Measurements from ENCODE around the gene COG5.
"Not testable (repeated sequence)": the region's sequence is repeated elsewhere in the genome, so short reads cannot be mapped to it uniquely, and the experiment has no call there.

COG5 gene

DNA sequence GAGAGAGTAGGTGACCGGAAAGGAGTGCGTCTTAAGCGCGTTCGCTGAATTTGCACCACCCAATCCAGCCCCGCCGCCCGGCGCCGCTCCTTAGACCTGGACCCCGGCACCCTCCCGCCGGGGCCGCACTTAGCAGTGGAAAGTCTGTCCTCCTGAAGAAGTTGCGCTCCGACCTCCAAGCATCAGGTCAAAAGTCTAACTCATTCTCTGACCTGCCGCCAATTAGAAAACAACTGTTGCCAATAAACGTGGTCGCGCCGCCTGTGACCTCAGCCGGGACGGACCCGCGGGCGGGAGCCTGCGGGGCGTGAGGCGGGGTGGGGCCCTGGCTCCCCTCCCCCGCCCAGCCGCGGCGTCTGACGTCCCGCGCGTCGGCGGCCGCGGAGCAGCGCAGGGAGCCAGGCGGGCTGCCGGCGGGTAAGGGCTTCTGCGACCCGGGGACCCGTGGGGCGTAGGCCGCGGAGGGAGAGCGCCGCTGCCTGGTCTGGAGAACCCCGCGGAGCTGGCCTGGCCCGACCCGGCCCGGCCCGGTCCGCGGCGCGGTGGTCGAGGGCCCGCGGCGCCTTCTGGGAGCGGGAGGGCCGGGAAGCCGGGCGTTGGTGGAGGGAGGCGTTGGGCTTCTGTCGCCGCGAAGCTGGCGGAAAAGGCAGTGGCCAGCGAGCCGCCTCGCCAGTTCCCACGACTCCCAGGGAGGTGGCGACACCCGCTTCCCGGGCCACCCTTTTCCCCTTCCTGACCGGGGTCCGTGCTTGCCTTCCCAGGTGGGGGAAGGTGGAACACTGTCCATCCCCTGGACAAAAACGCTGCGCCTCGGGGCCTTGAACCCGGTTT, 16.4 kb upstream of the COG5 start, which contains the start of gene BCAP29:
Gene BCAP29, plus strand, starts transcription at position 362 of the 831 bp plus-strand sequence. CDS start 527 bp downstream, outside the sequence.
- peak; percentile 66 for DNase-seq

DNA sequence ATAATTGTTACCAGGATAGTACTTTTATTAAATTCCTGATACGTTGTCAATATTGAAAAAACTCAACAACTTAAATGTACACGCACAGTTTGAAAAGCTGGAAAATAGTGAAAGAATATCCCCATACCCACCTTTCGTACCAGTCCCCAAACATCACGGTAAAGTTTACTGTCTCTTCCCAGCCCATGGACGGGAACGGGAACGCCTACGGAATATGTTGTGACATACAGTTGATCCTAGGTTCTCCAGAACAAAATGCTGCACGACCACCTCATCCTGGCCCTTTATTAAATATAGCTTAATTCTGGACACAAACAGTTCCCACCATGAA, 15.8 kb upstream of the COG5 start:
- DNase-seq, result no peak

DNA sequence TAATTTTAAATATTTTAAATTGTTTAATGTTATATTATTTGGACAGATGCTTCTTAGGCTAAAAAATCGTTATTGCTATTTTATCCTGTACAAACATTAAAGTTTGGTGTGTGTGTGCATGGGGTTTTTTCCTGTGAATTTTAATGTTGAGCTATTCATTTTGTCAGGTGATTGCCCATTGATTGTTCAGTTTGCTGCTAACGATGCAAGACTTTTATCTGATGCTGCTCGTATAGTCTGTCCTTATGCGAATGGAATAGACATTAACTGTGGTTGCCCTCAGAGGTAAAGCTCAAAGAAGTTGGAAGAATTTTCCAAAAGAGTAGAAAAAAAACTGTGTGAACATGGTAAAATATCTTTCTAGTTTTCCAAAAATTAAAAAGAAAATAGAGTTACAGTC, 9.8 kb upstream of the COG5 start:
- no peak for DNase-seq

DNA sequence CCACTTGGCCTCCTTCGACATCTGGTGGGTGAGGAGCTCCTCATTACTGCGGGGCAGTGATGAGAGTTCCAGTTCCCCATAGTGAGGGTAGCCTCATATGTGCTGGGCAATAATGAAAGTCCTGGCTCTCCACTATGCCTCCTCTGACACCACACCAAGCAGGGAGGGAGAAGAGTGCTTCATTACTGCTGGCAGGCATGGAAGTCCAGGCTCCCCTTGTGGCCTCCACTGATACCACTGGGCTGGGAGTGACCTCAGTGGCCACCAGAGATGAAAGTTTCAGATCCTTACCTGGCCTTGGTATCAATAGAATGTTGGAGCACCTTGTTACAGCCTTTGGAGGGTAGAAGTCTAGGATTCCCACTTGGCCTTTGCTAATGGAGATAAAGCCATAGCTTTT, 6.6 kb upstream of the COG5 start:
- DNase-seq, result no peak

DNA sequence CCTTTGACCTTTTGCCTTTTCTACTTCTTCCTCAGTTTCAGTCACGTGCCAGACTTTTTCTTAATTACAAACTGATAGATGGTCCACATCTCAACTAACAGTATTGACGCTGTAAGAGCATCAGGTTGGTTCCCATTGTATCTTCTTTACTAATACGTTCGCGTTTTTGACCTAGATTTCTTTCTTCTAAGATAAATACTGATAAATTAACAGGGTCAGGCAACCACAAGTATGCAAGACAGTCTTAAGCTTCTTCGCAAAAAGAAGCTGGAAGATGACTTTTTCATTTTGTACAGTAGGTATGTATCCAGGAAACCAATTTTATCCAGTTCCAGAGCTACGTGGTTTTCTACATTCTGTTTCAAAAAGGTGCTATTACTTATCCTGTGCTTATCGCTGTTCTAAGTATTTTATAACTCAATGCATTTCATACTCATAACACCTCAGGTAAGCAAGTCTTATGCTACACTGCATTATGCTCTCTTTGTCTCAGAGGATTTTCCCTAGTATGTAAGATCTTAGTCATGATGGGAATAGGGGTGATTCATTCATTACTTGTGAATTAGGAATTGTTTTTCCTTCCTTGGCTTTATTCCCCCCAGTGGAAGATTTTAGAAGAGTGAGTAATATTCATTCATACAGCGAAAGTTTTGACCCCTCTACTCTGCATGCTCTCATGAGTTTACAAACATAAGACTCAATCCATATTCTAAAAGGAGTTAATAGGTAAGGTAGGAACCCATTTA, 1.0 kb upstream of the COG5 start:
- no peak for DNase-seq

DNA sequence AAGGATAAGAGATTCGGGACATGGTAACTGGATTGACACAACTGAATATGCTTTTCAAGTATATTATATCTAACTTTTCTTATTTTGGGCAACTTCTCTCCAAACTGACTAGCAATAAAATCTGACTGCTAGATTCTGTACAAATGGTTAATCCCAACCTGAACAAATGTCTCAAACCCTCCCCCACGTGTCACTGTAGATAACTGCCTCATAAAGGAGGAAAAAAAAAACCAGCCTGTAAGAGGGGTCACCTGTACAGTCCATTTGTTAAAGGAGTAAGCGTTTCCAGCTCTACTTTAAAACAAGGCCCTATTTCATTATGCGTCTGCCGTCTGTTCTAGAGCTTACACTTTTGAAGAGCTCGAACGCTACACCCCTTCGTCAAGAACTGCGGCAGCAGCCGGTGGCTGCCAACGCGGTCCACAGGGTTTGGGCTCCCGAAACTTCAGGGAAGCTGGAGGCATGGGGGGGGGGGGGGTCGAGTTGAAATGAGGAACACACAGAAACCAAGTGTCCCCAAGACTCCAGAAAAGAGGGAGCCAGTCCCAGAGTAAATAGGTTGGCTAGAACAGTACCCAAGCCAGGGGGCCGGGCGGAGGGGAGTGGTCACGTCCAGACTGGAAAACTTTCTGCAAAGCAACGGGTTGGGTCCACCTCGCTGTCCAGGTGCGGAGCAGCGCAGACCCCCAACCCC, 492 bp downstream of the COG5 start:
- DNase-seq, result no peak

DNA sequence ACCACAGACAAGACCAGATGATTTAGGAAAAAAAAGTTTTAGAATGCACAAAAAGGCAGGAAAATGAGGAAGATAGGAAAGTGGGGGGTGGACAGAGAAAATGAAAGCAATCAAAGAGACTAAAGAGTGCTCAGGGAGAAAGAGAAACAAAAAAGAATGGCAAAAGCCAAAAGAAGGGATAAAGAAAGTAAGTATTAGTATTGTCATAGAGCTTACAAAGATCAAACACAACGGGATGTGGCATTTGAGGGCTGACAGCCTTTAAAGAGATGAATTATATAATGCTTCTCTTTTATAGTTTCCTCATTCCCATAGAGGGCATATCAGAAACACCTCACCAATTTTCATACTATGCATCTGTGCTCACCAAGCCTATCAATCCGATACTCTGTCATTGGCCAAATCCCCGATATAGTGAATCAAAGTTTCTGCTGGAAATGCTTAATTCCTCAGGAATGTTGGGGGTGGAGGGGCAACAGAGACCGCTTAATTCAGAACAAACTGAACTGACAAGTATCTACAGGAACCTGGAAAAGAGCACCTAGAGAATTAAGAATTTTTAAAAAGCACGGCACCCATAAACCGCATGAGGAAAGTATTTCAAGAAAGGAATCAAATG, 2.7 kb downstream of the COG5 start:
- DNase-seq, result peak; percentile 43

DNA sequence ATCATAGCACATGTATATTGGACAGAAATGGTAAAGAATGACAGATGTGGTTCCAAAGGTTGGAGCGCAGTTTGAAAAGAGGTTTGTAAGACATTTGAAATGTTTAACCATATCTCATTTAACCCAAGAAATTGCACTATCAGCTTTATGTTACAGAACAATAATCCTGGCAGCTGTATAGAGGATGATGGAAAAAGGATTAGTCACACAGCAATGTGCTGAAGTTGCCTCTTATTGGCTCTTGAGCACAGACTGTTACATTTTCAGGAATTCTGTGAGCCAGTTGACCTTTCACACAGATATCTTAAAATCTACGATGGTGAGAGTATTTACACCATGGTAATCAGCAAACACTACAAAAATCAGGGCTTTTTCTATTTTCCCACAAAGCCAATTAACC, 3.9 kb downstream of the COG5 start:
- DNase-seq, result no peak

DNA sequence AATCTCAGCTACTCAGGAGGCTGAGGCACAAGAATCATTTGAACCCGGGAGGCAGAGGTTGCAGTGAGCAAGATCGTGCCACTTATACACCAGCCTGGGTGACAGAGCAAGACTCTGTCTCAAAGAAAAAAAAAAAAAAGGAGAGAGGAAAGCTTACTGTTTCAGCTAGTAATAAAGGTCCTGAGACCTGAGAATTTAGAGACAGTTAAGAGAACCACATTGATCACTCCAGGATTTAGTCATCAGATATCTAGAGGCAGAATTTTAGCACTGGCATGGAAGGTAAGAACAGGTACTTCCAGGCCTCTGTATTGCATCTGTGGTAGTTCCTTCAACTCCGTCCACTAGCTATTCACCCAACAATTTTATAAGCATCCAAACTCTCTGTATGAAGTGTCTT, 7.8 kb downstream of the COG5 start:
- no peak for DNase-seq

DNA sequence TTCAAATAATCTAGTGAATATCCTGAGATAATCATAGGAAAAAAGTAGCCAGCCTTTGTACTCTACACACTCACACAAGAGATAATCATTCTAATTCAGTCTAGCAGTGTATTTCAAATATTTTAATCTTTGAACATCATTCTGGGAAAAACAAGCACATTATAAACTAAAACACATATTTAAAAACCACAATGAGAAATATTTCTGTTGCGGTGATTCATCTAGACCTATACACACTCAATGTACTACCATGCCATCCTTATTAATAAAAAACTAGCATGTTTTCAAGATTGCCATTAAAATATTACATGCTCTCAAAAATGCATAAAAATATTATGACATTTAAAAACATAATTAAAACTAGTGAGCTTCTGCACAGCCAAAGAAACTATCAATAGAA, 11.8 kb downstream of the COG5 start:
- DNase-seq, result no peak

DNA sequence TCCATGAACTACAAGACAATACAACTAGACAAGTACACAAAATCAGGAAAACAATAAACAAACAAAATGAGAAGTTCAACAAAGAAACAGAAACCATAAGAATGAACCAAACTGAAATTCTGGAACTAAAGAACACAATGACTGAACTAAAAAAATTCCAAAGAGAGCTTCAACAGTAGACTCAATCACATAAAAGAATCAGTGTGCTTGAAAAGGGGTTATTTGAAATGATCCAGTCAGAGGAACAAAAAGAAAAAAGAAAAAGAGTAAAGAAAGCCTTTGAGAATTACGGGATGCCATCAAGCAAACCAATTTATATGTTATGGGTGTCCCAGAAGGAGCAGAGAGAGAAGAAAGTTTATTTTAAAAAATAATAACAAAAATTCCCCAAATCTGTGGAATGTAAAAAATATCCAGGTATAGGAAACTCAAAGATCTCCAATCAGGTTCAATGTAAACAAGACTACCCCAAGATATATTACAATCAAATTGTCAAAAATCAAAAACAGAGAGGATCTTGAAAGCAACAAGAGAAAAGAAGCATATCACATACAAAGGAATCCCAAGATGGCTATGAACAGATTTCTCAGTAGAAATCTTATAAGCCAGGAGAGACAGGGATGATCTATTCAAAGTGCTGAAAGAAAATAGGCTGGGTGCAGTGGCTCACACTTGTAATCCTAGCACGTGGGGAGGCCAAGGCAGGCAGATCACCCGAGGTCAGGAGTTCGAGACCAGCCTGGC, 18.7 kb downstream of the COG5 start:
- no peak for DNase-seq

DNA sequence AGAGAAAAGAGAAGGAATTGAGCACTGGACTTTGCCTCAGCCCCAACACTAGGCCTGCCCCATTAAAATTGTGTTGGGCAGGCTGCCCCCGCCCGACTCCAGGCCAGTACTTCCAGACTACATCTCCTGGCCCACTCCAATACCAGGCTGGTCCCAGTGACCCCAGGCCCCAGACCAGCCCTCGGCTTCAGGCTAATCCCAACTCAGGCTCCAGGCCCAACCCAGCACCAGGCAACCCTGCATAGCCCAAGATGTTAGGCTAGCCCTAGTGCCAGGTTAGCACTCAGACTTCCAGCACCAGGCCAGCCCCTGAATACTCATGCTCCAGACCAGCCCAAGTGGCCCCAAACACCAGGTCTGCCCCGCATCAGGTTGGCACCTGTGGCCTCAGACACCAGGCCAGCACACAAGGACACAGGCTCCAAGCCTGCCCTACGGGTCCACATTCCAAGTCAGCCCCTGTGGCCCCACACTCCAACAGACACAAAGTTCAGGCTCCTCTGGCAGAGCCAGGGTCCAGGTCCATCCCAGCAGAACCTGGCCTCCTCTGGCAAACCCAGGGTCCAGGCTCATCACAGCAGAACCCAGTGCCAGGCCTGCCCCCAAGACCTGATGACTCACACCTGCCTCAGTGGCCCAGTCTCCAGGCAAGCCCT, 20.3 kb downstream of the COG5 start:
- DNase-seq, result no peak

DNA sequence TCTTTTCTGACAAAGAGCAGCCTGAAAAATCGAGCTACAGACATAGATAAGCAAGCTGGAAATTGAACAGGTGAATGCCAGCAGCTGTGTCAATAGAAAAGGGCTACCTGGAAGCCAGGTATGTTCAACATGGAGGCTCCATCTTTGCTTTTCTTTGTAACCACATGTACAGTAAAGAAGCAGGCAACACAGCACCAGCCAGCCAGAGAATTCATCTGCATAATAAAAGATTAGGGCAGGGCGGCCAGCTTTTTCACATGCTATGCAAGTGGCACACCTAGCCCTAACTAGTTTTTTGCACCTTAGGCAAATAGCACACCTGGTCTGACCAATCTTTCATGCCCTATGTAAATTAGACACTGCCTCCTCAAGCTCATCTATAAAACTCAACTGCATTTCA, 25.7 kb downstream of the COG5 start:
- no peak for DNase-seq

DNA sequence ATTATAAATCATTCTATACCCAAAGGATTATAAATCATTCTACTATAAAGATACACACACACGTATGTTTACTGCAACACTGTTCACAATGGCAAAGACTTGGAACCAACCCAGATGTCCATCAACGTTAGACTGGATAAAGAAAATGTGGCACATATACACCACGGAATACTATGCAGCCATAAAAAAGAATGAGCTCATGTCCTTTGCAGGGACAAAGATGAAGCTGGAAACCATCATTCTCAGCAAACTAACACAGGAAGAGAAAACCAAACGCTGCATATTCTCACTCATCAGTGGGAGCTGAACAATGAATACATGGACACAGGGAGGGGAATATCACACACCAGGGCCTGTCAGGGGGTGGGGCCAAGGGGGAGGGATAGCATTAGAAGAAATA, 26.5 kb downstream of the COG5 start:
- not testable (repeated sequence) for DNase-seq

DNA sequence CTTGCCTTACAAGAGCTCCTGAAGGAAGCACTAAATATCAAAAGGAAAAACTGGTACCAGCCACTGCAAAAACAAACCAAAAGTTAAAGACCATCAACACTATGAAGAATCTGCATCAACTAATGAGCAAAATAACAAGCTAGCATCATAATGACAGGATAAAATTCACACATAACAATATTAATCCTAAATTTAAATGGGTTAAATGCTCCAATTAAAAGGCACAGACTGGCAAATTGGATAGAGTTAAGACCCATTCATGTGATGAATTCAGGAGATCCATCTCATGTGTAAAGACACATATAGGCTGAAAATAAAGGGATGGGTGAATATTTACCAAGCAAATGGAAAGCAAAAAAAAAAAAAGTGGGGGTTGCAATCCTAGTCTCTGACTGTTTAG, 29.6 kb downstream of the COG5 start:
- DNase-seq, result no peak

DNA sequence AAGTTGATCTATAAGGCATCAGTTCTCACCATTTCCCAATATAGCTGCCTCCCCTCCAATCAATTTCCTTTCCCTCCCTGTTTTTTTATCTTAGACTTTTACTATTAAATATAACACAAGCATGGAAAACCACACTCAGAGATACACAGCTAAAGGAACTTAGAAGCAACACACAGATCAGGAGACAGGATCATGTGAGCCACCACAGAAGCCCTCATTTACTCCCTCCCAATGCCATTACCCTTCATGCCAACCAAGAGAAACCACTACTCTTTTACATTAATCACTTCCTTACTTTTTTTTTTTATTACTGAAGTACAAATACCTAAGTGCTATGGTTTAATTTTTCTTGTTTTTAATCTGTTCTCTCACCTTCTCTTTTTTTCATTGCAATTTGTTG, 33.0 kb downstream of the COG5 start:
- DNase-seq, result no peak

DNA sequence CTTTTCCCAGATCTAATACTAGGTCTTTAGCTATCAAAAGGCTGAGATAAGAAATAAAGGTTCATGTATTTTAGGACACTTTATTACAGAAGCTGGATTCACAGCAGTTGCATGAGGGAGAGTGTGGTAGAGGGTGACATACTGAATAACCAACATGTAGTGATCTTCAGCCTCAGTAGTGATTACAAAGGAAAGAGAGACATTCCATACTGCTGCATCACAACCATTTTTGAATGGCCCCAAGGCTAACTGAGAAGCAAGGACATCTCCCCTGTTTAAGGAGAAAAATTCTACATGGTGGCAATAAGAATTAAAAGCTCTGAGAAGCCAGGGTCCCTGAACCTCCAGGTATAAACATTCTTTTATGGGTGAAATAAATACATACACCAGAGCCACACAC, 35.3 kb downstream of the COG5 start:
- no peak for DNase-seq

DNA sequence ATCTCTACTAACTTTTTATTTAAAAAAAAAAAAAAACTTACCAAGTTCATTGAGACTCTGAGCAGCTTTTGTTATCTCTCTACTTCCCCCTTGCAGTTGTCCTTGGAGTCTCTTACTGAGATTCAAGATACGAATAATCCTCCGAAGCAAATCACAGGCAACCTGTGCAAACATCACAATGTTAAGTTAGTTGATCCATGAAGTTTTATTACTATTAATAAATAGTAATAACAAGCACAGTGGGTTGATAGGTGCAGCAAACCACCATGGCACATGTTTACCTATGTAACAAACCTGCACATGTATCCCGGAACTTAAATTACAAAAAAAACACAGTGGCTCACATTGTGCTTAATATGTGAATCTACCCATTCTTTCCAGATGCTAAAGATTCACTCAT, 36.5 kb downstream of the COG5 start:
- DNase-seq, result no peak

DNA sequence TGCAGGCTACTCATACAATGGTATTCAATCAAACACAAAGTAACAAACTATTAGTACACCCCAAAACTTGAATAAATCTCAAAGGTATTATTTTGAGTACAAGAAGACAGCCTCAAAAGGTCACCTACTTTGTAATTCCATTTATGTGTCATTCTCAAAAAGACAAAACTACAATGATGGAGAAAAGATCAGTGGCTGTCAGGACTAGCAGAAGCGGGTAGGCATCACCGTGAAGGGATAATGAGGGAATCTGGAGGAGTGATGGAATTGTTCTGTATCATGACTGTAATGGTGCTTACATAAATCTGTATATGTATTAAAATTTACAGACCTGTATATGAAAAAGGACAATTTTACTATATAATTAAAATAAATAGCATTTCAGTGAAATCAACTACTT, 37.0 kb downstream of the COG5 start:
- DNase-seq, result no peak

DNA sequence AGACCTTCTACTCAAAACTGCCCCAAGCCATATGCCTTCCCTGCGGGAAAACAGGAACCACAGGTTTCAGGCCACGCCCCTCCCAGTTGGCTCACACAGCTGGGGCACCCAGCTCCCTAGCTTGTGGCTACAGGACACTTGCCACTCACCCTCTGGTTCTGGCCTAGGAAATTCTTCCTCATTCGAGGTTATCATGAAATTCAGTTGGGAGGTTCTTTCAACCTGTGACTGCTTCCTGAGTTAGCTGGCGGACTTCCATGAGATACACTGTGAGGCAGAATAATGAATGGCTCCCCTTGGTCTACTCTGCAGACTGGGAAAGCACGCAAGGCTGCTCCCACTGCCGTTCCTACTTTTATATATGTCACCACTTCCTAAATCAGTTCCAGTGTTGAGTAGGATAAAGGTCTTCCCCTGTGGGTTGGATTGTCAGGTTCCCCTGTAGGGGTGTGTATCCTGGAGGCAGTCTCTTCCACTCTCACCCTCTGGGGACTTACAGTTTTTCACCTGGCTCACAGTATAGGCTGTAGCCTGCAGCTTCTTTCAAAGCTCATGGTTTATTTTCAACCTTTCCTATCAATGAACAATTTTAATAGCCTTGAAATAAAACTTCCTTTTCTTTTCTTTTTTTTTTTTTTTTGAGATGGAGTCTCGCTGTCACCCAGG, 56.9 kb downstream of the COG5 start:
- DNase-seq, result no peak

DNA sequence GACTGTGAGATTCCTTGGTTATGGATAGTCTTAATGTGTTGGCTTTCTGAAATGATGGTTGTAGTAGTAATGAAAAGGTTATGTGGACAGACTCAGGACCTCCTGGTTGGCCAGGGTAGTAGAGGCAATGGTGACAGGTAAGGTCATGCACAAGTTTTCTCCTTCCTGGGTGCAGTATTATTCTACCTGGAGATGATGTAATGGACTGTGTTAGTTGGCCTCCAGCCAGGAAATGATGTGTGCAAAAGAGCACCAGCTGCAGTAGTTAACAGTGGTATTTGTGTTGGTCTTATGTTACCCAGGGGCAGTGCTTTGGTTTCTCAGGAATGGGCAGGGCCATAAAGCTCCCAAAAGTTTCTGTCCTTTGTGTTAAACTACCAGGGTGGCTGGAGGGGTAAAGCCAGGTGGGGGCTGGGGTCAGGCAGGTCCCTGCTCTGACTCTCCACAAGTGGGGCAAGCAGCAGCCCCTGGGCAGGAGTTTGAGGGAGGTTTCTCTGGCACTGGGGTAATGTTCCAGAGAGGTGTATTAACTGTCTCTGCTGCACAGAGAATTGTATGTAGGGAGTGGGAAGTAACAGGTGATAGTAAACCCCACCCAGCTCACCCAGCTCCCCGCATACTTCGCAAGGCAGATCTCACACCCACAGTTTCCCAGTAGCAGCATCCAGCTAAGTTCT, 57.6 kb downstream of the COG5 start:
- DNase-seq, result no peak
